Activated CD8-positive, alpha-beta memory T cell treated with anti-CD3 and anti-CD28 coated beads, Interleukin-2, amount 10 ng/mL, durations not matched to agents 7 days and 5 days (primary cell): ENCODE data around the gene PDE8A. TPM values are rescaled to one million over a fixed set of nuclear protein-coding genes. Genes with fewer than 3 reads are reported as not detected.

ENCODE experiments used
- ATAC-seq: fragments of 150-1000 bp; cut with Tn5 transposase; one replicate; pipeline ENCODE4 v1.10.0; 2021; ENCODE audit warnings: moderate library complexity
- CTCF ChIA-PET: fragments of 350-600 bp; sonication (Branson Sonifier 250); formaldehyde crosslinking; loops from one replicate; lab custom pipeline; 2021; ENCODE audit warnings: antibody characterized with exemption; lab: Charles Lee
- DNase-seq: peaks from one replicate; pipeline ENCODE4 v3.0.0-alpha.2; 2020
- H3K27ac Mint-ChIP-seq: one replicate; pipeline ENCODE4 v1.8.0; 2021; ENCODE audit warnings: mild to moderate bottlenecking, mixed read lengths
- H3K27me3 Mint-ChIP-seq: one replicate; pipeline ENCODE4 v1.8.0; 2021; ENCODE audit warnings: mixed read lengths
- H3K36me3 Mint-ChIP-seq: one replicate; pipeline ENCODE4 v1.8.0; 2021; ENCODE audit warnings: mild to moderate bottlenecking, mixed read lengths
- H3K4me1 Mint-ChIP-seq: one replicate; pipeline ENCODE4 v1.8.0; 2021; ENCODE audit warnings: mixed read lengths
- H3K4me3 Mint-ChIP-seq: one replicate; pipeline ENCODE4 v1.8.0; 2021; ENCODE audit warnings: mild to moderate bottlenecking, moderate library complexity, mixed read lengths
- H3K9me3 Mint-ChIP-seq: one replicate; pipeline ENCODE4 v1.8.0; 2022; ENCODE audit warnings: low read depth, mixed read lengths
- total RNA-seq, 2 experiments: library from RNA; stranded (reverse); gene quantifications; one replicate each; pipeline ENCODE4 v1.2.3, GENCODE V29; 2021

PDE8A gene
- total RNA-seq, 2 experiments from 2014 or later = 17.7 to 21.1 TPM

- no peaks in the 10 kb centered on the region for H3K27me3 Mint-ChIP-seq
- ATAC-seq (peak; percentile 58), DNase-seq (peak; percentile 67)
- H3K27ac Mint-ChIP-seq = no peak overlapping the region
- peaks cover 35% of the 10 kb centered on the region for H3K4me1 Mint-ChIP-seq
- CTCF ChIA-PET = interaction anchor here (0.7 to 2.4 kb wide), 15 partner anchors 13 to 468 kb away, joined by 3 to 15 read pairs (median 5); partner anchors contain the start of gene PDE8A
- no peak overlapping the region for H3K4me3 Mint-ChIP-seq
- H3K36me3 Mint-ChIP-seq = peaks cover 2% of the 10 kb centered on the region
- no peaks in the 10 kb centered on the region for H3K9me3 Mint-ChIP-seq
These were observed 62.7 kb downstream of the PDE8A start for GRCh38 chr15:85044251-85044853.

GRCh38 chr15:85044894-85045293, 63.2 kb downstream of the PDE8A start:
- Mint-ChIP-seq H3K4me1 (peaks cover 37% of the 10 kb centered on the region), H3K4me3 (no peak overlapping the region), H3K27me3 (no peaks in the 10 kb centered on the region), H3K36me3 (peaks cover 2% of the 10 kb centered on the region), H3K9me3 (no peaks in the 10 kb centered on the region), H3K27ac (peak overlapping the region; percentile 45)
- DNase-seq = no peak
- ATAC-seq = no peak
- CTCF ChIA-PET = interaction anchor here (0.8 to 2.4 kb wide), 12 partner anchors 13 to 414 kb away, joined by 3 to 15 read pairs (median 5); partner anchors contain the start of gene PDE8A

- Mint-ChIP-seq H3K4me1 (peaks cover 37% of the 10 kb centered on the region), H3K9me3 (no peaks in the 10 kb centered on the region), H3K36me3 (peaks cover 3% of the 10 kb centered on the region), H3K27me3 (no peaks in the 10 kb centered on the region), H3K27ac (no peak overlapping the region), H3K4me3 (no peak overlapping the region)
- ATAC-seq (no peak), DNase-seq (no peak)
- CTCF ChIA-PET = interaction anchor here (0.7 to 2.4 kb wide), 3 partner anchors 44 to 64 kb away, joined by 3 to 15 read pairs (median 5); partner anchors contain the start of gene PDE8A
These were observed 64.0 kb downstream of the PDE8A start for GRCh38 chr15:85045615-85046014.

GRCh38 chr15:85047271-85047948, 65.8 kb downstream of the PDE8A start:
- ATAC-seq = peak; percentile 84
- peaks cover 38% of the 10 kb centered on the region for H3K4me1 Mint-ChIP-seq
- peaks cover 5% of the 10 kb centered on the region for H3K36me3 Mint-ChIP-seq

GRCh38 chr15:85048430-85048829, 66.8 kb downstream of the PDE8A start:
- Mint-ChIP-seq H3K4me1 (peaks cover 40% of the 10 kb centered on the region), H3K4me3 (no peak overlapping the region), H3K27me3 (no peaks in the 10 kb centered on the region), H3K9me3 (no peaks in the 10 kb centered on the region), H3K36me3 (peaks cover 5% of the 10 kb centered on the region), H3K27ac (peak overlapping the region; percentile 16)
- no peak for DNase-seq
- ATAC-seq = no peak
- CTCF ChIA-PET = no interaction called here

More at GRCh38 chr15:85047271-85047948, 65.8 kb downstream of the PDE8A start:
- peak overlapping the region; percentile 66 for H3K27ac Mint-ChIP-seq
- H3K9me3 Mint-ChIP-seq = no peaks in the 10 kb centered on the region
- no peaks in the 10 kb centered on the region for H3K27me3 Mint-ChIP-seq
- peak; percentile 71 for DNase-seq
- no peak overlapping the region for H3K4me3 Mint-ChIP-seq
- CTCF ChIA-PET = interaction anchor here (0.7 to 1.7 kb wide), 3 partner anchors 66 to 795 kb away, joined by 3 to 5 read pairs (median 3); partner anchors contain the start of gene PDE8A

GRCh38 chr15:85049805-85050204, 68.1 kb downstream of the PDE8A start:
- CTCF ChIA-PET = no interaction called here
- H3K4me3 Mint-ChIP-seq = no peak overlapping the region
- ATAC-seq (no peak), DNase-seq (no peak)
- no peak overlapping the region for H3K27ac Mint-ChIP-seq
- H3K4me1 Mint-ChIP-seq = peaks cover 32% of the 10 kb centered on the region
- no peaks in the 10 kb centered on the region for H3K27me3 Mint-ChIP-seq
- H3K9me3 Mint-ChIP-seq = peaks cover 3% of the 10 kb centered on the region
- H3K36me3 Mint-ChIP-seq = peaks cover 8% of the 10 kb centered on the region

- ATAC-seq (no peak), DNase-seq (no peak)
- Mint-ChIP-seq H3K9me3 (peaks cover 20% of the 10 kb centered on the region), H3K36me3 (peaks cover 38% of the 10 kb centered on the region), H3K27me3 (no peaks in the 10 kb centered on the region), H3K4me3 (no peak overlapping the region), H3K27ac (no peak overlapping the region), H3K4me1 (peaks cover 11% of the 10 kb centered on the region)
- CTCF ChIA-PET = no interaction called here
These were observed 78.1 kb downstream of the PDE8A start for GRCh38 chr15:85059734-85060133.

GRCh38 chr15:85062560-85062959, 80.9 kb downstream of the PDE8A start:
- no peaks in the 10 kb centered on the region for H3K27me3 Mint-ChIP-seq
- peaks cover 25% of the 10 kb centered on the region for H3K36me3 Mint-ChIP-seq
- no peak overlapping the region for H3K27ac Mint-ChIP-seq
- no peak overlapping the region for H3K4me3 Mint-ChIP-seq
- H3K4me1 Mint-ChIP-seq = peaks cover 11% of the 10 kb centered on the region
- CTCF ChIA-PET = no interaction called here
- H3K9me3 Mint-ChIP-seq = peaks cover 13% of the 10 kb centered on the region
- ATAC-seq (no peak), DNase-seq (no peak)

GRCh38 chr15:85063088-85063487, 81.4 kb downstream of the PDE8A start:
- Mint-ChIP-seq H3K27me3 (no peaks in the 10 kb centered on the region), H3K27ac (no peak overlapping the region), H3K4me1 (peaks cover 11% of the 10 kb centered on the region), H3K9me3 (peaks cover 10% of the 10 kb centered on the region), H3K36me3 (peaks cover 25% of the 10 kb centered on the region), H3K4me3 (no peak overlapping the region)
- ATAC-seq = no peak
- CTCF ChIA-PET = no interaction called here
- no peak for DNase-seq

GRCh38 chr15:85063522-85064079, 81.9 kb downstream of the PDE8A start:
- no peak overlapping the region for H3K27ac Mint-ChIP-seq
- H3K9me3 Mint-ChIP-seq = peaks cover 10% of the 10 kb centered on the region
- H3K36me3 Mint-ChIP-seq = peaks cover 23% of the 10 kb centered on the region
- no peaks in the 10 kb centered on the region for H3K27me3 Mint-ChIP-seq
- H3K4me3 Mint-ChIP-seq = no peak overlapping the region
- CTCF ChIA-PET = no interaction called here
- DNase-seq = no peak
- peaks cover 11% of the 10 kb centered on the region for H3K4me1 Mint-ChIP-seq
- ATAC-seq = no peak

GRCh38 chr15:85064710-85065109, 83.1 kb downstream of the PDE8A start:
- Mint-ChIP-seq H3K9me3 (peaks cover 6% of the 10 kb centered on the region), H3K27me3 (no peaks in the 10 kb centered on the region), H3K4me1 (peaks cover 11% of the 10 kb centered on the region), H3K27ac (no peak overlapping the region), H3K4me3 (no peak overlapping the region), H3K36me3 (peaks cover 20% of the 10 kb centered on the region)
- CTCF ChIA-PET = no interaction called here
- no peak for DNase-seq
- ATAC-seq = no peak

- ATAC-seq = no peak
- no peak overlapping the region for H3K4me3 Mint-ChIP-seq
- H3K27me3 Mint-ChIP-seq = no peaks in the 10 kb centered on the region
- H3K36me3 Mint-ChIP-seq = peaks cover 12% of the 10 kb centered on the region
- DNase-seq = no peak
- H3K4me1 Mint-ChIP-seq = peaks cover 18% of the 10 kb centered on the region
- CTCF ChIA-PET = no interaction called here
- no peak overlapping the region for H3K27ac Mint-ChIP-seq
- H3K9me3 Mint-ChIP-seq = no peaks in the 10 kb centered on the region
These were observed 89.4 kb downstream of the PDE8A start for GRCh38 chr15:85071061-85071460.

GRCh38 chr15:85071504-85071903, 89.8 kb downstream of the PDE8A start:
- Mint-ChIP-seq H3K36me3 (peaks cover 12% of the 10 kb centered on the region), H3K27me3 (no peaks in the 10 kb centered on the region), H3K9me3 (no peaks in the 10 kb centered on the region), H3K4me1 (peaks cover 18% of the 10 kb centered on the region), H3K27ac (no peak overlapping the region), H3K4me3 (no peak overlapping the region)
- ATAC-seq (no peak), DNase-seq (no peak)
- CTCF ChIA-PET = no interaction called here
